Hindlimb muscle (tissue), 1 donor: Measurements from ENCODE around the gene STX4. TPM values are rescaled to one million over a fixed set of nuclear protein-coding genes. Genes with fewer than 3 reads are reported as not detected.

Source experiments
- DNase-seq: peaks from one replicate; pipeline ENCODE4 v3.0.0-alpha.2; 2013
- polyA plus RNA-seq: library from polyadenylated mRNA; unstranded; fragments of 120-200 nt; gene quantifications from one replicate; pipeline ENCODE4 v1.2.1, GENCODE V29; 2013; ENCODE audit not compliant: insufficient read length

STX4 gene
- polyA plus RNA-seq = 48.7 TPM

- peak; percentile 97 for DNase-seq
Measured at GRCh38 chr16:31032736-31033708, at the start of gene STX4. Gene STX4 (plus strand): TSS chr16:31033558. CDS start chr16:31033806, 248 bp downstream.

DNA sequence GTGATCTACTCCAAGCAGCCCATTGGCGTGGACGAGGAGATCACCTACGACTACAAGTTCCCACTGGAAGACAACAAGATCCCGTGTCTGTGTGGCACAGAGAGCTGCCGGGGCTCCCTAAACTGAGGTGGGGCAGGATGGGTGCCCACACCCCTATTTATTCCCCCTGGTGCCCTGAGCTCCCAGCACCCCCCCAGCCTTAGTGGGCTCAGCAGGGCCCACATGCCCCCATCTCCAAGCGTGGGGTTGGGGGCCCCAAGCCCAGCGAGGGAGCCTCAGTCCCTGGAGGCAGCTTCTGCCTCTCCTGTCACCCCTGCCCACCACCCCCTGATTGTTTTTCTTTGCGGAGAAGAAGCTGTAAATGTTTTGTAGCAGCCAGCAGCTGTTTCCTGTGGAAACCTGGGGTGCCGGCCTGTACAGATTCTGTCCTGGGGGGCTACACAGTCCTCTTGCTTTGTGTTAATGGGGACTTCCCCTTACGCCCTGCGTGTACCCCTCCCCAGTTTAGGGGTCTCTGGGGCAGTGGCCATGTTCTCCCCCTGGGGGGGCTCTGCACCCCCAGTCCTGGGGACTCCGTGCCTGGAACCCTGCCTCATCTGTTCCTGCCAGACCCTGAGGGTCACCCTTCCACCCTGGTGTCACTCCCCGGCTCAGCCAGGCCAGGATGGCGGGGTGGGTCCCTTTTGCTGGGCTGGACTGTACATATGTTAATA lies 49.3 kb upstream of the STX4 start:
- no peak for DNase-seq

DNA sequence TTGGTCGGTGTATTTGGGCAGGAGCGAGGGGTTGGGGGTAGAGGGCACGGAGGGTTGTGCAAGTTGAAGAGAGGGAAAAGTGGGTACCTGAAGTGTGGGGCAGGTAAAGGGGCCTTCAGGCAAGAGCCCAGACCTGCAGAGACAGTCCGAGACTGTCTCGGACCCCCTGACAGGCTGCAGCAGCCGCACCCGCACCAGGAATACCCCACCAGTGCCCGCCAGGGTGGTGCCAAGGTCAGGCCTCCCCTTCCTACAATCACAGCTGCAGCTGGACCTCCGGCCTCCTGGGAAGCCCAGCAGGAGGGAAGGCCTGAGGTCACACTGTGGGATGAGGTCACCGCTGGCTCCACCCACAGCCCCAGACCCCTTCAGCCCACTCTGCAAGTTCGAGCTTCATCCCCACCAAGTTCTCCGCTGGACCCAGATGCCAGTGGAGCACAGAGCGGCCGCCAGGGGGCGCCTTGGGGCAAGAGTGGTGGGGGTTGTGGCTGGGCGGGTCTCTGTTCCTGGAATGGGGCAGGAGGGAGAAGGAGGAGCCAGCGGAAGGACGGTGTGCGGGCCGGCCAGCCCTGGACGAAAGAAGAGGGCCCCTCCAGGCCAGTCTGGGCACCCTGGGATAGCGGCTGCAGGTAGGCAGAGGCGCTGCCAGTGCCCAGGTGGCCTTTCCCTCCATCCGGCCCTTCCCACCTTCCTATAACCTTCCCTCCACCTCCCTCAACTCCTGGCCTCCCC lies 48.5 kb upstream of the STX4 start, which contains the start of gene HSD3B7:
Gene HSD3B7, plus strand, starts transcription at position 539 of the 732 bp plus-strand sequence. CDS start 452 bp downstream, outside the sequence.
- DNase-seq = peak; percentile 87

GRCh38 chr16:30985401-30986128 lies 47.8 kb upstream of the STX4 start:
- no peak for DNase-seq

- DNase-seq = no peak
Measured at GRCh38 chr16:30986129-30986991, 47.0 kb upstream of the STX4 start.

DNA sequence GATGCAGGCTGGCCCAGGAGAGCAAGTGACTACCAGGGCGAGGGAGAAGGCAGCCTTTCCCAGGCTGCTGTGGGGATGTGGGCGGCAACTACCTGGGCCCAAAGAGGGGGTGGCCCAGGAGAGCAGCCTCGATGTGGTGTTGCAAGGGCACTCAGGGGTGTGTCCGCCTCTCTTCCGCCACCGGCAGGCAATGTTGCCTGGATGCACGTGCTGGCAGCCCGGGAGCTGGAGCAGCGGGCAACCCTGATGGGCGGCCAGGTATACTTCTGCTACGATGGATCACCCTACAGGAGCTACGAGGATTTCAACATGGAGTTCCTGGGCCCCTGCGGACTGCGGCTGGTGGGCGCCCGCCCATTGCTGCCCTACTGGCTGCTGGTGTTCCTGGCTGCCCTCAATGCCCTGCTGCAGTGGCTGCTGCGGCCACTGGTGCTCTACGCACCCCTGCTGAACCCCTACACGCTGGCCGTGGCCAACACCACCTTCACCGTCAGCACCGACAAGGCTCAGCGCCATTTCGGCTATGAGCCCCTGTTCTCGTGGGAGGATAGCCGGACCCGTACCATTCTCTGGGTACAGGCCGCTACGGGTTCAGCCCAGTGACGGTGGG lies 45.7 kb upstream of the STX4 start:
- no peak for DNase-seq

DNA sequence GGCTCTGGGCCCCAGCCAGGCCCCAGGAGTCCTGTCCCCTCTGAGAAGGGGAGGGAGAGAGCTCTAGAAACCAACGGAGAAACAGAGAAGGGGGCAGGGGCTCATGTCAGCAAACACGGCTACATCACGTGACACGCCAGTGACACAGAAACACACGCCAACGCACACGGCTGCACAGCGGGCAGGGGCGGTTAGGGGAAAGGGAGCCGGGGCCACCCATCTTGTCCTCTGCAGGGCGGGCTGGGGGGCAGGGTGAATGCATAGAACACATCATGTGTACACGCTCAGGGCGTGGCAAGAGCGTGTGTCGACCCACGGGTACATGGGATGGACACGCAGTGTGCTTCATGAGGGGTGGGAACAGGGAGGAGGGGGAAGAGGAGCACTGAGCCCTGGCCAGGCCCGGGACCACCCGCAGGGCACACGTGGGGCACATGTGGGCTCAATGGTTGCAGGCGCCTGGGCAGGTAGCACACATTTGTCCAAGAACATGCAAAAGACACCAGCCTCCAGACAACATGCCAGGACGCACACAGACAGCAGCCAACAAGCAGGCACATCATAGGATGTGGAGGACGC lies 43.8 kb upstream of the STX4 start:
- DNase-seq = no peak

DNA sequence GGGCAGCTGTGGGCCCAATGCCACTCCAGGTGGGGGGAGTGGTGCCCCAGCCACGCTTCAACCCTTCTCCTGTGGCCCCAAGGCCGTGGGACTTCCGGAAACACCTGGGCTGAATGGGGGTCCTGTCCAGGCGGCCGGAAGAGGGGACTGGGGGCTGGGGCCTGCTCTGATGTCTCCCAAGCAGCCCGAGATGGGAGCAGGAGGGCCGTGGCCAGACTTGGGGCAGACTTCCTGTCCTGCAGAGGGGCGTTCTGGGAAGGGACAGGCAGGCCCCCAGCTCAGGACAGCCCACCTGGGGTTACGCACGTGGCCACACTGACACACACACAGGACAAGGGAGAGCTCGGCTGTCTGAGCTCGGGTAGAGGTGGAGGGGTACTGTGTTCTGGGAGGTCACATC lies 43.3 kb upstream of the STX4 start:
- DNase-seq = no peak

GRCh38 chr16:30991052-30991451 lies 42.3 kb upstream of the STX4 start:
- DNase-seq = no peak

DNA sequence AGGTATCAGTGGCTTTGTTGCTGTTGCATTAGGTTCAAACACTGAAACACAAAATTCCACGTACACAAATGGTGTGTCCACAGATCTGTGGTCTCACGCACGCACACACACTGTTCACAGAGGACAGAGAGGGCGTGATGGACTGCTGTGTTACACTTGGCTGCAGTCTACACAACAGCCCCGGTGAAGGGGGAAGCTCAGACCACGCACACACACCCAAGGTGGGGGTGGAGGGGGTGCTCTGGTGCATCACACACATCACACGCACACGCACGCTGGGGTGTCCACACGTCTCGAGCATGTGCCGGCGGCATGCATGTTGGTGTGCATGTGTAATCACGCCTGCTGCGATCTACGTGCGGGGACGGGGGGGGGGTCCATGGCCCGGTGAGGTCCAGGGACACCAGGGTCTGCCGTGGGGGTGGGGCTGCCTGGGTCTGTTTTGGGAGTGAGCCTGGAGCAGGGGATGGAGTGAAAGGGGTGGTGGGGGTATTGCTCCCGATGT lies 41.0 kb upstream of the STX4 start:
- DNase-seq = no peak

GRCh38 chr16:30992931-30993816 lies 40.2 kb upstream of the STX4 start:
- DNase-seq = no peak

- no peak for DNase-seq
Measured at GRCh38 chr16:30995927-30996323, 37.4 kb upstream of the STX4 start.

DNA sequence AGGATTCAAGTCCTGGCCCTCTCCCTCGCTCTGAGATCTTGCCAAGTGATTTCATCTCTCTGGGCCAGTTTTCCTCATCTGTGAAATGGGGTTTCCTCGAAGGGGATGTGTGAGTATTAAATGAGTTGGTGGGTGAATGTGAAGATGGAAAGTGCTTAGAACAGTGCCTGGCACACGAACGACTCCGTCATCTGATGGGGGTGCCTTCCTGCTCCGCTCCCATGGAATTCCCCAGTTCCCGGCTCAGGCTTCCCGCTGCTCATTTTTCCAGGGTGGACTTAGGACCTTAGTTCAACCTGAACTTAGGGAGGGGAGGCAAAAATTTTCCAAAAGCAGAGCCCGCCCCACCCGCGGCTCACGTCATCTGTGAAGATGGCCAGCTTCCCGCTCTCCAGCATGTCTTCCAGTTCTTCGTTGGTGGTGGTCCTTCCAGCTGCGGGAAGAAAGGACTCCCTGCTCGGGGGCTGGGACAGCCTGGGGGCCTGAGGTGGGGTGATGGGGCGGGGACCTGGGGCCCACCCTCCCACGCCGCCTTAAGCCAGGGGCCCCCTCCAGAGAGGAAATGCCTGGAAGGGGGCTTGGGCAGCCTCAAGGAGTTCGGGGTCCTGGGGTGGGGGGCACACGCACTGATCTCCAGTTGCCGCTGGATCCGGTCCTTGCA lies 36.9 kb upstream of the STX4 start:
- peak; percentile 65 for DNase-seq

DNA sequence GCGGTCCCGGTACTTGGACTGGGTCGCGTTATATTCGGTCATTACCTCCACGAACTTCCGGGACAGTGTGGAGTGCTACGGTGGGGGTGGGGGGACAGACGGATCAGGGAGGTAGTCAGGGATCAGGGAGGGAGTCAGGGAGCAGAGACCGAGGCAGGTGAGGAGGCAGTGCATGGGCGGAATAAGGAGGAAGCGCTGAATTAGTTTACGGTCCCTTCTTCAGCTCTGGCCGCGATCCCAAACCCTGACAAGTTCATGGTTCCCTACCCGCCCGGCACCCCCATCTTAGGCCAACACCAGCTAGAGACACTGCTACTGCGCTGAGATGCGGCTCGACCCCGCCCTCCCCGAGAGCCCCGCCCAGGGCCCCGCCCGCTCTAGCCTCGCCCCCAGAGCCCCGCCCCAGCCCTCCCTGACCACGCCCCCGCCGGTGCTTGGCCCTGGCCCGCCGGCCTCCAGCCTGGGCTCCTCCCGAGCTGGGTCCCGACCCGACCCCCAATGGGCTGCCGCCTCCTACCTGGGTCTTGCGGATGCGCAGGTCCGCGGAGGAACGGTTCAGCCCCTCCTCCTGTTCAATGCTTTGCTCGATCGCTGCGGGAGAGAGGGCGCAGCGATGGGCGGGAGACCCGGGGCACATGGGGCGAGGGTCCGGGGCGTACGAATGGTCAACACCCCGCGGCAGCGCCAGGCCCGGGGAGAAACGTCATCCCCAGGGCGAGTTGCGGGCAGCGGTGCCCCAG lies 36.2 kb upstream of the STX4 start:
- DNase-seq = no peak

GRCh38 chr16:30997725-30998711 lies 35.3 kb upstream of the STX4 start:
- no peak for DNase-seq
